Right hindlimb (tissue), 1 donor: ENCODE data around the gene E2F4.

Experiments used
- DNase-seq: peaks from one replicate; pipeline ENCODE4 v3.0.0-alpha.2; 2018

E2F4 gene

DNA sequence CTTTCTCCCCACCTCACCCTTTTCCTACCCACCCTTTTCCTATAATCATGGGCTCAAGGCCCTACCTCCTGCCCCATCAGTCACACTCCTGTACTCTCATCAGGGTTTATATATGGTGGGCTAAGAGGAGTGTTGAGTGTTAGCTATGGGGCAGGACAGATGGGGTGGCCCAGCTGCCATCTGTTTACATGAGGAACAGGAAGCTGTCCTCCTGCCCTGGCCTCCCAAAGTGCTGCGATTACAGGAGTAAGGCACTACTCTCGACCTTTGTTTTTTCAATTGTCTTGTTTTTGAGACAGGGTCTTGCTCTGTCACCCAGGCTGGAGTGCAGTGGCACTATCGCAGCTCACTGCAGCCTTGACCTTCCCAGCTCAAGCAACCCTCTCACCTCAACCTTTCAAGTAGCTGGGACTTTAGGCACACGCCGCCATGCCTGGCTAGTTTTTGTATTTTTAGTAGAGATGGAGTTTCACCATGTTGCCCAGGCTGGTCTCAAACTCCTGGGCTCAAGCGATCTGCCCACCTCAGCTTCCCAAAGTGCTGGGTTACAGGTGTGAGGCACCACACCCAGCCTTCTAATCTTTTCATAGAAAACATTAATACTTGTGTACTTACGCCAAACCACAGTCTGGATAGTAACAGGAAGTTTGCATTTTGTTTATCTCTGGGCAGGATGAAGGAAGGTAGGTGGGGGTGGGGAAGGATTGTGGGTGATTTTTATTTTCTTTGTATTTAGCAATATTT, 33.9 kb upstream of the E2F4 start:
- no peak for DNase-seq

DNA sequence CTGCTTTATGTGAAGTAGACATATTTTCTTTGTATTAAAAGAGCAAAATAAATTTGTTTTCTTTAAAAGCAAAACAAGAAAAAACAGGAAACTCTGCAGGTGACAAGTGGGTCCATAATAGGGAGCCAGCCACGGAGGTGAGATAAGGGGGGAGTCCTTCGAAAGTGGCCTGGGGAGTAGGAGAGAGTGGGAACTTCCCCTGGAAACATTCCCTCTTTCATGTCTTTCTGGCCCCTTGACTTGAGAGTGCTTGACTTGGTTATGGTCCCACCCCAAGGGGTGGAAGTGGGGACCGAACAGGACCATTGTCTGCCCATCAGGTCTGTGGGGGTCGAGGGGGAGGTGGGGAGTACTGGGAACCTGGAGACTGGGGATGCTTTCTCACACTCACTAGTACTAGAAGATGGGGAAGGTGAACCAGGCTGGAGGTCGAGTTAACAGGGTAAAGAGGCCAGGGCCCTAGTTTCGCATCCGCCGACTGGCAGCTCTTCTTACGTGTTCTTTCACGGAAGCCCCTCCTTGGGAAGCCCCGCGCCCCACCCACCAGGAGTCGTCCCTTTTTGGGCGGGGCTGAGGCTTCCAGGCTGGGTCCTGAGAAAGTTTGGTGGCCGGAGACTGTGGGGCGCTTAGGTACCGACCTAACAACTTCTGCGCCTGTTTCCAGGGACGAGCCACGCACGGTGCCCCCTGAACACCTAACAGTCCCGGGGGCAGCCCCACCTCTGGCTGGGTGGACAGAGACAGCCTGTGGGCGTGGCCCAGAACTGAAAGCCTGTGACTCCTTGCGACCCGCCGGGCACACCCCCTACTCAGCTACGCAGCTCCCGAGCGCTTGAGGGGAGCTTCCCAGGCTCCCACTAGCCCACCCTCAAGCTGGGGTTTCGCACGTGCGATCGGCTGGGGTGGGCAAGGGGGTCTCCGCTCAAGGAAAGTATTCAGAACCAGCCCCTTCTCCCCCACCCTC, 33.0 kb upstream of the E2F4 start:
- no peak for DNase-seq

DNA sequence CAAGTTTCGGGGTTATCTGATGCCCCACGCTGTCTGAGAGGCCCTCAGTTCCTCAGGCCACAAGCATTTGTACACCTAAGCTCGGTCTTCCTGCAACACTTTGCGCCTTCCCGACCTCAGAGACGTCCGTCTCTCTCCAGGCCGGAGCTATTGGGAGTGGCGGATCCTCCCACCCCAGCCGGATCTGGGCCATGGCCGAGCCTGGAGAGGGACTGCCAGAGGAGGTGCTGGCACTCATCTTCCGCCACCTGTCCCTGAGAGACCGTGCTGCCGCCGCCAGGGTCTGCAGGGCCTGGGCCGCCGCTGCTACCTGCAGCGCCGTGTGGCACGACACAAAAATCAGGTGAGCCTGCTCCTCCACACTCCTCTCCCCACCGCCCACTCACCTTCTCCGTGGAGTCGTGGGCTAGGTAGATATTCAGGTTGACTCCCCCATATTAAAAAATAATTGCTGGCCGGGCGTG, 30.3 kb upstream of the E2F4 start:
- no peak for DNase-seq

DNA sequence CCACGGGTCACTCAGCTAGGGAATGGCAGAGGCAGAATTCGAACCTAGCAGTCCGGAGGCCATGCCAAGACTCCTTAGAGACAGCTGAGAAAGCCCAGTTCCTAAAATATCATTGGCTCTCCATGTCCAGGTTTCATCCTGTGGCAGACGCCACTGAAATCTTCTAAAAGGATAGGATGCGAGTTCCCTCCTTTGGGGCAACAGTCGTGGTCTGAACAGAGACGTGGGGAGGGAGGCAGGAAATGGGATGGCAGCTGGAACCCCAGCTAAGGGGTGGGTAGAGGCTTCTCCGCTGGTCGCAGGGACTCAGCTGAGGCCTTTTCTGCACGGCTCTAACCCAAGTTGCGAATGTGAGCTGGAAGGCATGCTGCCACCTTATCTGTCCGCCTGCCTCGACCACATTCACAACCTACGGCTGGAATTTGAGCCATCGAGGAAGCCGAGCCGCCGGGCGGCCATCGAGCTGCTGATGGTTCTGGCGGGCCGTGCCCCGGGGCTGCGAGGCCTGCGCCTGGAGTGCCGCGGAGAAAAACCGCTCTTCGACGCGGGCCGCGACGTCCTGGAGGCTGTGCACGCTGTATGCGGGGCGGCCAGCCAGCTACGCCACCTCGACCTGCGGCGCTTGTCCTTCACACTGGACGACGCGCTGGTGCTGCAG, 29.3 kb upstream of the E2F4 start:
- no peak for DNase-seq

DNA sequence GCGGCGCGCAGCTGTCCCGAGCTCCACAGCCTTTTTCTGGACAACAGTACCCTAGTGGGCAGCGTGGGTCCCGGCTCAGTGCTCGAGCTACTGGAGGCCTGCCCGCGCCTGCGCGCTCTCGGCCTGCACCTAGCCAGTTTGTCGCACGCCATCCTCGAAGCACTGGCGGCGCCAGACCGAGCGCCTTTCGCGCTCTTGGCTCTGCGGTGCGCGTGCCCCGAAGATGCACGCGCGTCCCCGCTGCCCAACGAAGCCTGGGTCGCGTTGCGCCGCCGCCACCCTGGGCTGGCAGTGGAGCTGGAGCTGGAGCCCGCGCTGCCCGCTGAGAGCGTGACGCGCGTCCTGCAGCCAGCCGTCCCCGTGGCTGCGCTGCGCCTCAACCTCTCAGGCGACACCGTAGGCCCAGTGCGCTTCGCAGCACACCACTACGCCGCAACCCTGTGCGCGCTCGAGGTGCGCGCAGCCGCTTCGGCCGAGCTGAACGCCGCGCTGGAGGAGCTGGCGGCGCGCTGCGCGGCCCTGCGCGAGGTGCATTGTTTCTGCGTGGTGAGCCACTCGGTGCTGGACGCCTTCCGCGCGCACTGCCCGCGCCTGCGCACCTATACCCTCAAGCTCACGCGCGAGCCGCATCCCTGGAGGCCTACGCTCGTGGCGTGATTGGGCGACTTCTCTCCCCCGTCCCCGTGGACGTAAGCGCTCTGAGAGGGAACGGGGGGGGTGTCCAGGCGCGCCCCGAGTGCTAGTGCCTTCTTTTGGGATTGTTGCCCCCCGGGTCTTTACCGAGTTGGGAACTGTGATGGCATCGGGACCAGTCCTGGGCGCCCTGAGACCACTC, 28.6 kb upstream of the E2F4 start:
- no peak for DNase-seq

DNA sequence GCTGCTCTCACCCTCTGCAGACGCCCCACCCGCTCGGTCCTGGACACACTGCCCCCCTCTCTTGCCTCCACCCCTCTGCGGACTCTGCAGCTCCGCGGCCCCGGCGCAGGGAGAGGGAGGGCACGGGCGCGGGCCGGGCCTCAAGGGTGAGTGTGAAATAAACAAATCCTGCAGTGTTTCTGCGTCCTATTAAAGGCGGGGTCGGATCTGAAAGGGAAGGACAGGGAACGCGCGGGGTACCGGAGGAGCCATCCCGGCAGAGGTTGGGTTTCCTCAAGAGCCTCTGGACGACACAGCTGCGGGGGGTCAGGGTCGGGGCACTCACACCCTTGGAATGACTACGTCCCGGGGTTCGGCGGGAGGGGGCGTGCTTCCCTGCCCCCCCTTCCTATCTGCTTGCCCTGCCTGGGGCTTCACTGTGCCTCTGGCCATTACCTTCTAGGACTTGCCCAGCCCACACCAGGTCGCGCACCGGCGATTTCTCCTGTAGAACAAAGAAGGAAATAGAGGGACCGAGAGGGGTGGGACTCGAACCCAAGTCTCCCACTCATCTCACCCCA, 27.9 kb upstream of the E2F4 start:
- DNase-seq: no peak

DNA sequence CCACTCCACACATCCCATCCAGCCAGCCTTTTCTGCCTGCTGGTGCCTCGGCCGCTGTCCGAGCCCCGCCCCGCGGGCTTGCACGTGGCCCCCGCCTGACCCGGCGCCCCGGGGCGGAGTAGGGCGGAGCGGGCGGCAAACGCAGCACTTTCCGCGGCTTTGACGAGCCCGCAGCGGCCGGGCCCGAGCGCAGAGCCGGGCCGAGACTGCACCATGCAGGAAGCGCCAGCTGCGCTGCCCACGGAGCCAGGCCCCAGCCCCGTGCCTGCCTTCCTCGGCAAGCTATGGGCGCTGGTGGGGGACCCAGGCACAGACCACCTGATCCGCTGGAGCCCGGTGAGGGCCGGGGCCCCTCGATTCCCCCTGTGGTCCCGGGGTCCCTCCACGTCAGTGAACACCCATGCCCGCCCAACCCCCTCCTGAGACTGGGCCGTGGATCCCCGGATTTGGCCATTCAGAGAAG, 27.3 kb upstream of the E2F4 start, which contains the start of gene HSF4:
HSF4 (plus strand) TSS at position 147 of the 463 bp plus-strand sequence; CDS start at position 214, 67 bp downstream.
- no peak for DNase-seq

DNA sequence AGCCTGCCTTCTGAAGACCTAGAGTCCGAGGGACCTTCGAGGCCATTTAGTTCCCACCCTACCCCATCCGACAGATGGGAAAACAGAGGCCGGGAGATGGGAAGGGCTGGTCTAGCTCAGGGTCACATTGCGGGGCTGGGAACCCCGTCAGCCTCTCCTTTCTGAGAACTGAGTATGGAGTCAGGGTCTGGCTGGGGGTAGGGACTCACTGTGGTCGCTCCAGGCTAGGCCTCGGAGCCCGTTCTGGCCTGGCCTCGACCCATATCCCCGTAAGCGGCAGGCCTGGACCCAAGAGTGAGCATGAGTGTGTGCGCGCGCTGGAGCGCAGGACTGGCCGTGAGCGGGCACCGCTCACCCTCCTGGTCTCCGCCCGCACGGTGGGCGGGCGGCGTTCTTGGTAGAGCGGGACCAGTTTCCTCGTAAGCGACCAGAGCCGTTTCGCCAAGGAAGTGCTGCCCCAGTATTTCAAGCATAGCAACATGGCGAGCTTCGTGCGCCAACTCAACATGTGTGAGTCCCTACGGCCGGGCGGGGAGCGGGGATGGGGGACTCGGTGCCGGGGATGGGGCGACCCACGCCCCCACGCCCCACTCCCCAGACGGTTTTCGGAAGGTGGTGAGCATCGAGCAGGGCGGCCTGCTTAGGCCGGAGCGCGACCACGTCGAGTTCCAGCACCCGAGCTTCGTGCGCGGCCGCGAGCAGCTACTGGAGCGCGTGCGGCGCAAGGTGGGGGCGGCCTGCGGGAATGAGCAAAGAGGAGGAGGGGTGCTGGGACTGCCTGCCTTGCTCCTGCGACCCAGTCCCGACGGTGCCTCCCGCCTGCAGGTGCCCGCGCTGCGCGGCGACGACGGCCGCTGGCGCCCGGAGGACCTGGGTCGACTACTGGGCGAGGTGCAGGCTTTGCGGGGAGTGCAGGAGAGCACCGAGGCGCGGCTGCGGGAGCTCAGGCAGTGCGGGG, 26.6 kb upstream of the E2F4 start:
- DNase-seq: no peak

DNA sequence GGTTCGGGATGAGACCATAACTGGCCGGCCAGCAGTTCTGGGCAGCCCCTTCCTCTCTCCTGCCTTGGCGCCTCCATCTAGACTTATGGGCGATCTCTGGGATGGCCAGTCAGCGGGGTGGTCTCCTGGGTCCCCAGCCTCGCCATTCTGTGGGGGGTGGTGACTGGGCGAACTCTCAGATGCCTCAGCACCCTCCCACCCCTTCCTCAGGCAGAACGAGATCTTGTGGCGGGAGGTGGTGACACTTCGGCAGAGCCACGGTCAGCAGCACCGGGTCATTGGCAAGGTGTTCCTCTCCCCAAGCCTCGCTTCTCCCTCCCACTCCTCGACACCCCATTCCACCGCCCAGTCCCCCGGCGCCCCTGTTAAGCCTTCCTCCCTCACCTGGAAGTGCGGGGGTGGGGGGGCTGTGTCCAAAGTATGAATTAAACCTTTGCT, 25.8 kb upstream of the E2F4 start:
- DNase-seq: no peak

DNA sequence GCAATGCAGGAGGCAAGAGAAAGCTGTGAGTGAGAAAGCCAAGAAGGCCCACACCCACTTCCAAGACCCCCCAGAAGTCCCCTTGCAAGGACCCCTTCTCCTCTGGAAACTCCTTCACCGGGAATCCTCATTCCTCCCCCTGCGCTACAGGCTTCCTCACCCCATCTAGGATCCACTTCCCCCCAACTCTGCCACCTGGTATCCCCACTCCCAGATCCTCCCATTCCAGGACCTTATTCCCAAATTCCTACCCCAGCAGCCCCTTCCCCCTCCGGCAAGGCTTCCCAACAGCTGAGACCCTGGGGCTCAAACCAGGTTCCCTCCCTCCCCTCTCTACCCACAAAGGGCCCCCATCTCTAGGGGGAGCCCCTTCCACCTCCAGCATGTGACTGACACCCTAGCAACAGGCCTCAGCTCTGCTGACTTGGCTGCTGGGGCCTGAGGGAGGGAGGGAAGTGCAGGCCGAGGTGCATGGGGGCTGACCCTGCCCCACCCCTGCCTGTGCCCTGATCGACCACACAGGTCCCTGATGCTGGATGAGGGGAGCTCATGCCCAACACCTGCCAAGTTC, 25.3 kb upstream of the E2F4 start:
- DNase-seq: no peak

DNA sequence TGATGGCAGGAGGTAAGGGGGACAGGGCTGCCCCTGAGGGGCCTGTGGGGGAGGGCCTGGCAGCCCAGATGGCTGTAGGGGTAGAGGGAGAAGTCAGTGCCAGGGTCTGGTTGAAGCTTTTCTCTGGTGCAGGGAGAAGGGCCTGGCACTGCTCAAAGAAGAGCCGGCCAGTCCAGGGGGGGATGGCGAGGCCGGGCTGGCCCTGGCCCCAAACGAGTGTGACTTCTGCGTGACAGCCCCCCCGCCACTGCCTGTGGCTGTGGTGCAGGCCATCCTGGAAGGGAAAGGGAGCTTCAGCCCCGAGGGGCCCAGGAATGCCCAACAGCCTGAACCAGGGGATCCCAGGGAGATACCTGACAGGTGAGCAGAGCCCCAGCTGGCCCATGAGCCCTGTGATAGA, 24.4 kb upstream of the E2F4 start:
- DNase-seq: no peak

DNA sequence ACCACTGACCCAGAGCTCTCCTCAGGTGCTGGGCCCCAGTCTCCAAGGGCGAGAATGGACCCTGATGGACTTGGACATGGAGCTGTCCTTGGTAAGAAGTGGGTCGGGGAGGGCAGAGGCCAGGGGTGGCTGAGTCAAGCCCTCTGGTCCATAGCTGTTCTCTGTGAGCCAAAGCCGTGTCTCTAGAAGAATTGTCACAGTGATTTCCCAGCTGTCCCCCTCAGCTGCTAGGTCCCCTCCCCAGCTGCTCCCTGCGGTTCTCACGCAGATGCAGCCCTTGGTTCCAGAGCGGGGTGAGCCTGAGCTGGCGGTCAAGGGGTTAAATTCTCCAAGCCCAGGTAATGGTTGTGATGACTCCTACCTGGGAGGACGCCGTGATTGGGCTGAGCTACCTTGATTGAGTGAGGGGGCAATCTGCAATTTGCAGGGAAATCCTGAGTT, 22.9 kb upstream of the E2F4 start:
- DNase-seq: no peak

DNA sequence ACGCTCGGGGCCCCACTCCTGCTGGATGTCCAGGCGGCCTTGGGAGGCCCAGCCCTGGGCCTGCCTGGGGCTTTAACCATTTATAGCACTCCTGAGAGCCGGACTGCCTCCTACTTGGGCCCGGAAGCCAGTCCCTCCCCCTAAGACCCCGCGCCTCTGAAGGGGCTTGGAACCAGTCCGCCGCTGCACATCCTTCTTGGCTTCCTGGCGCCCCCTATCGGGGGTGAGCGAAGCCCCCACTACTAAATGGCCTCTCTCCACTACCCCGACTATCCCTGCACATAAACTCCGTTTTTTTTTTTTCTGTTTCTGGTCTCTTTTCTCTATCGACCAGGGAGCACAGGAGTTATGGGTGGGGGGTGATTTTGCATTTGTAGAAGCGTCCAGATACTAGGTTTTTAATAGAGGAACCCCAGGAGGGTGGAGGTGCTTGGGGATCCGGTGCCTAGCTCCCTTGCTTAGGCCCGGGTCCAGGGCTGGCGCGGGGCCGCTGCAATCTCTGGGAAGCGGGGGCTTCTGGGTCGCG, 22.2 kb upstream of the E2F4 start:
- DNase-seq: no peak

DNA sequence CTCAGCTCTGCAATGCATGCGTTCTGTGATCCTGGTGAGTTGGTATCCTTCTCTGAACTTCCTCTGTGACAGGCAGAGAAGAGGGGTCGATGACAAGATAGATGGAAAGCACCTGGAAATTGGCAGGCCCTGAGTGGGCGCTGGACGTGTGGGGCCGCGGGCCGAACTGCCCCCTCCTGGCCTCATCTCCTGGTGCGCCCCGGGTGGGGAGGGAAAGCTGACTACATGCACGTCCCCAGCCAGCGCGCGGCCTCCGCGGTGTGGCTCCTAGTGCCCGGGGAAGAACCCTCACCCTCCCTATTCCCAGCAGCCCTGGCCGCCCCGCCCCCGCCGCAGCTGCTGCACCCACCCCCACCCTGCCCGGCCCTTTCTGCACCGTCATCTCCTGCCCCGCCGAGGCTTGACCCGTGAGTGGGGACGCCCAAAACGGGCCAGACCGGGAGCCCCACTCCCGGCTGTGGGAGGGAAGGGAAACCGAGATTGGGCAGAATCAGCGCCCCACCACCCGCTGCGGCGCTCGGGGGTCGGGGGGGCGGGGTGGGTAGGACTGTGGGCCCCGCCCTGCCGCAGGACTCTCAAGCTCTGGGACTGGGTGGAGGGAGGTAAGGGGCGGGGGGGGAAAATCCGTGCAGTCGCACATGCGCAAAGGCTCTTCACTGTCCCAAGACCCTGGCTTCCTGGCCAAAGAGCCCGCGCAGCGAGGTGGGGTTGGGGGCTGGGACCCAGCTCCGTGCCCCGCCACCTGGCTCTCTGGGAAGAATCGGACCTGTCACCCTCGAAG, 21.6 kb upstream of the E2F4 start, which contains the start of gene NOL3:
NOL3 (plus strand) TSS at position 371 of the 781 bp plus-strand sequence.
- DNase-seq: peak; percentile 79

DNA sequence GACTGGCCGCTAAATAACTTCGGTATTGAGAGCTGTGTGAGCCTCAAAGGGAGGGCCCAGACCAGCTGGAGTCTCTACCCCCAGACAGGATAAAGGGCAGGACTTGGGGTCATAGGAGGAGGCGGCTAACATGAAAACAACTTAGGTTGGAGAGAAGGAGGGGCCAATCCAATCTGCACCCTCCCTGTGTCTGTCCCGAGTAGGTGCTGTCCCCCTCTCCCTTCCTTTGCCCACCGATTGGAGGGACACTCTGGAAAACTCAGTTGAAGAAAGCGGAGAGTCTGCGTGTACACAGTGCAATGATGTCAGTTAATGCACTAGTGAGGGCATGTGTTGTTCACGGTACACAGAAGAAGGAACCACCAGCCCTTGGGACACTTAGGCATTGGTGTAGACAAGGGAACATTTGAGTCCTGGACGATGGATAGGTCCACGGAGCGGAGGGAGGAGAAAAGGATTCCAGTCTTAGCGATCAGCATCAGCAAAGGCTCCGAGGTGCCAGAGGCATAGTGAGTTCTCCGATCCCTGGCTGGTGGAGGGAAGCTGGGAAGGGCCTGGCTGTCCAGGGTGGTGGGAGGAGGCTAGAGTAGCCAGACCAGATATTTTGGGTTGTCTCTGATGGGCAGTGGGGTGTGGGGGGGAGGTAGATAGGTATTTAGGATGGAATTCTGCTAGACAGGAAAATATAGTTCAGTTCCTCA, 20.9 kb upstream of the E2F4 start:
- DNase-seq: no peak

DNA sequence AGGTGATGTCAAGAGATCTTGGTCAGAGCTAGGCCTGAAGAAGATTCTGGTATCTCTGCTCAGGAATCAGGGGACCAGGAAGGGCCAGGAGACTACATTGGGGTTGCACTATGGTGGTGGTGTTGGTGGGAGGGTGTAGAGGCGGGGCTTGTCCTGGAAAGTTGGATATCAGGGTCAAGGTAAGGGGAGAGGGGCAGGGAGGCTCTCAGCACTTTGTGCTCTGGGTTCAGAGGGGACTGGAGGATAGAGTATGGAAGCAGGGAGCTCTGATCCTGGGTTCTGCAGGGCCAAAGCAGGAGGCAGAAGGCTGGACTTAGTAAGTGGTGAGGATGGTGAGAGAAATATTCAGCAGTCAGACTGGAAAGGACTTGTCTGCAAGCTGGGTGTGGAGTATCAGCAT, 18.6 kb upstream of the E2F4 start:
- no peak for DNase-seq

DNA sequence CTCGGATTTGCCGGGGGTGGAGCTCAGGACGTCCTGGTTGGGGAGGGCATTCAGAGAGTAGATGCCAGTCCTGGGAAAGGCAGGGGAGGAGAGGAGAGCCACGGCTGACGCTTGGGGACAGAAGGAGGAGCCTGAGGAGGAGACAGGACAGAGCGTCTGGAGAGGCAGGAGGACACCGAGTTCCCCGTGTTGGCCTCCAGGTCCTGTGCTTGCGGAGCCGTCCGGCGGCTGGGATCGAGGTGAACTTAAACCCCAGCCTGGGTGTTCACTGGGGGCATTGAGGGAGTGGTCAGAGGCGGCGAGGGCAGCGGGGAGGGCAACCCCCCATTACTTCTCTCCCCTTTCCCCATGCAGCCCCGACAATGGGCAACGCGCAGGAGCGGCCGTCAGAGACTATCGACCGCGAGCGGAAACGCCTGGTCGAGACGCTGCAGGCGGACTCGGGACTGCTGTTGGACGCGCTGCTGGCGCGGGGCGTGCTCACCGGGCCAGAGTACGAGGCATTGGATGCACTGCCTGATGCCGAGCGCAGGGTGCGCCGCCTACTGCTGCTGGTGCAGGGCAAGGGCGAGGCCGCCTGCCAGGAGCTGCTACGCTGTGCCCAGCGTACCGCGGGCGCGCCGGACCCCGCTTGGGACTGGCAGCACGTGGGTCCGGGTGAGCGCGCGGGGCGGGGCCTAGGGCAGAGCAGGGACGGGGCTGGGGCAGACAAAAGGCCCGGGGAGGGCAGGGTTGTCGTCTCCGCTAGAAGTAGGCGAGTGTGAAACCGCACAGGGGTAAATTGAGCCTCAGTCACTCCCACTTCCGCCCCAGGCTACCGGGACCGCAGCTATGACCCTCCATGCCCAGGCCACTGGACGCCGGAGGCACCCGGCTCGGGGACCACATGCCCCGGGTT, 17.9 kb upstream of the E2F4 start:
- DNase-seq: peak; percentile 81
